Right lobe of liver (tissue), 4 donors: ENCODE measurements around the gene ZNF14.

Experiments used
- CTCF ChIP-seq, 4 donors: fragments of 200-600 bp in 3 of 4; fragments of 450-650 bp in 1 of 4; IDR thresholded peaks; one replicate each; pipeline versions ENCODE4 v1.5.1 to v1.8.0; 2016 to 2022; ENCODE audit warnings: antibody characterized with exemption in 4 of 4, mild to moderate bottlenecking in 2 of 4
- POLR2A ChIP-seq: fragments of 450-650 bp; IDR thresholded peaks from one replicate; pipeline ENCODE4 v1.6.1; 2017; ENCODE audit warnings: antibody characterized with exemption, mild to moderate bottlenecking
- donor health status: DM: no; HTN: no; CAD: no.
- donor health status: DM: no; HTN: no; CAD: no.
- donor health status: DM: no; HTN: yes; CAD: no.

GRCh38 chr19:19661141-19661674, 71.7 kb downstream of the ZNF14 start:
- no peak for TF ChIP-seq CTCF (IDR thresholded peaks at IDR 0.05)
- no peak for TF ChIP-seq POLR2A
